Transverse colon (tissue), 4 donors: ENCODE data around the gene SLC35F3. TPM values are rescaled to one million over a fixed set of nuclear protein-coding genes. Genes with fewer than 3 reads are reported as not detected.

ENCODE experiments used
- DNase-seq: peaks from one replicate; pipeline ENCODE4 v3.0.0-alpha.2; 2019
- H3K27ac ChIP-seq, 4 donors: fragments of 200-600 bp; sonication (generic); 2 replicates each; pipeline ENCODE4 v1.5.1; 2016 to 2018; ENCODE audit warnings: inconsistent platforms in 4 of 4
- H3K27me3 ChIP-seq: fragments of 200-600 bp; sonication (generic); 2 replicates; pipeline ENCODE4 v1.5.1; 2017; ENCODE audit warnings: inconsistent platforms
- H3K36me3 ChIP-seq, 4 donors: fragments of 200-600 bp; sonication (generic); 2 replicates each; pipeline ENCODE4 v1.5.1; 2017 to 2019; ENCODE audit warnings: inconsistent platforms in 4 of 4
- H3K4me1 ChIP-seq, 4 donors: fragments of 200-600 bp; sonication (generic); 2 replicates each; pipeline ENCODE4 v1.5.1; 2017 to 2020; ENCODE audit warnings: inconsistent platforms in 4 of 4
- H3K4me3 ChIP-seq, 4 donors: fragments of 200-600 bp; sonication (generic); 1 replicate in 1 of 4; 2 replicates in 3 of 4; pipeline versions ENCODE4 v1.5.1 to v1.6.1; 2017 to 2019; ENCODE audit warnings: inconsistent platforms in 4 of 4
- H3K9me3 ChIP-seq, 2 donors: fragments of 200-600 bp; sonication (generic); 2 replicates each; pipeline ENCODE4 v1.5.1; 2017 to 2019; ENCODE audit warnings: inconsistent platforms in 2 of 2
- CTCF ChIP-seq, 5 experiments: fragments of 200-600 bp in 3 of 5; fragments of 450-650 bp in 2 of 5; sonication (generic) in 3 of 5; IDR thresholded peaks; 1 replicate in 2 of 5; 2 replicates in 3 of 5; pipeline ENCODE4 v1.5.1; 2016 to 2017; ENCODE audit warnings: antibody characterized with exemption in 5 of 5, inconsistent platforms in 3 of 5, mild to moderate bottlenecking in 2 of 5, moderate library complexity in 1 of 5
- EP300 ChIP-seq: sonication (generic); formaldehyde crosslinking; IDR thresholded peaks from one replicate; pipeline ENCODE4 v1.6.1; 2017; ENCODE audit warnings: antibody characterized with exemption, low read depth
- POLR2A ChIP-seq: fragments of 450-650 bp; IDR thresholded peaks from one replicate; pipeline ENCODE4 v1.6.1; 2016; ENCODE audit warnings: antibody characterized with exemption, mild to moderate bottlenecking, moderate library complexity
- POLR2AphosphoS5 ChIP-seq, 3 donors: sonication (generic); formaldehyde crosslinking; IDR thresholded peaks; one replicate each; pipeline ENCODE4 v1.6.1; 2016; ENCODE audit warnings: antibody characterized with exemption in 3 of 3
- WGBS, 2 donors: methylation state at CpG; one replicate each; pipeline ENCODE4 v1.1.5; 2018; ENCODE audit warnings: low coverage in 1 of 2; 5-methylcytosine and 5-hydroxymethylcytosine counted together
- in situ Hi-C, 4 donors: fragments of 200-750 bp; cut with MboI; loops; one replicate each; pipeline versions ENCODE4 v1.15.0 to v1.15.1; 2017; ENCODE audit warnings: low sequenced_read_pairs in 3 of 4, low pct_ligation_motif_present in 1 of 4, low pct_unique_long_range_greater_than_20kb in 1 of 4
- intact Hi-C: fragments of 100-400 bp; cut with DNase I; formaldehyde crosslinking; loops from one replicate; pipeline ENCODE4 v1.15.1; 2023; ENCODE audit warnings: low total_unique reads
- total RNA-seq, 4 donors: library from RNA; depleted of rRNA; stranded (reverse); fragments of >200 nt; gene quantifications; one replicate each; pipeline ENCODE4 v1.1.0, GENCODE V29; 2016

Gene SLC35F3
- total RNA-seq, 4 donors from 2014 or later, result not detected

GRCh38 chr1:234103198-234103597 is 198.7 kb downstream of the SLC35F3 start:
- WGBS, 2 donors, result 83 to 89% methylated on average over 1 to 3 of the region's 3 CpGs
- Histone ChIP-seq H3K4me3 (no peak overlapping the region), H3K4me1 (no peaks in the 10 kb centered on the region), H3K36me3 (no peaks in the 10 kb centered on the region), H3K27ac (no peak overlapping the region), H3K27me3 (peaks cover 4% of the 10 kb centered on the region), H3K9me3 (no peaks in the 10 kb centered on the region)
- intact Hi-C loops (no loop called here), in situ Hi-C loops (loop anchor here in 1 of 4 donors (25.0 kb wide), 1 partner anchor 209 kb away; no protein-coding TSS in a partner anchor)
- DNase-seq, result no peak
- no peak for TF ChIP-seq EP300
- TF ChIP-seq POLR2AphosphoS5 (IDR thresholded peaks at IDR 0.05), result no peak
- no peak for TF ChIP-seq CTCF (IDR thresholded peaks at IDR 0.05)
- TF ChIP-seq POLR2A, result no peak

- H3K4me1 ChIP-seq, result no peaks in the 10 kb centered on the region
Observed at GRCh38 chr1:234106032-234106431, 201.6 kb downstream of the SLC35F3 start.

GRCh38 chr1:234107416-234108021 is 203.0 kb downstream of the SLC35F3 start:
- H3K4me3 ChIP-seq, result no peak overlapping the region
- WGBS, 2 donors, result 82 to 87% methylated on average over 3 of the region's 3 CpGs
- H3K36me3 ChIP-seq, result no peaks in the 10 kb centered on the region
- intact Hi-C loops, result no loop called here
- H3K9me3 ChIP-seq, result no peaks in the 10 kb centered on the region
- no peaks in the 10 kb centered on the region for H3K27me3 ChIP-seq
- no peaks in the 10 kb centered on the region for H3K4me1 ChIP-seq
- in situ Hi-C loops, result loop anchor here in 1 of 4 donors (25.0 kb wide), 1 partner anchor 205 kb away; no protein-coding TSS in a partner anchor
- no peak for DNase-seq
- H3K27ac ChIP-seq, result no peak overlapping the region
- no peak for TF ChIP-seq POLR2AphosphoS5 (IDR thresholded peaks at IDR 0.05)
- no peak for TF ChIP-seq EP300
- no peak for TF ChIP-seq CTCF (IDR thresholded peaks at IDR 0.05)
- no peak for TF ChIP-seq POLR2A

More at GRCh38 chr1:234106032-234106431, 201.6 kb downstream of the SLC35F3 start:
- intact Hi-C loops, result no loop called here
- Histone ChIP-seq H3K27ac (no peak overlapping the region), H3K4me3 (no peak overlapping the region), H3K9me3 (no peaks in the 10 kb centered on the region), H3K27me3 (no peaks in the 10 kb centered on the region), H3K36me3 (no peaks in the 10 kb centered on the region)
- in situ Hi-C loops, result loop anchor here in 1 of 4 donors (25.0 kb wide), 1 partner anchor 206 kb away; no protein-coding TSS in a partner anchor
- WGBS, 2 donors, result 26 to 48% methylated on average over 2 of the region's 2 CpGs
- TF ChIP-seq EP300 (no peak), POLR2AphosphoS5 (IDR thresholded peaks at IDR 0.05) (no peak), CTCF (IDR thresholded peaks at IDR 0.05) (no peak), POLR2A (no peak)
- DNase-seq, result no peak

GRCh38 chr1:234108921-234109320 is 204.4 kb downstream of the SLC35F3 start:
- no peak for DNase-seq
- Histone ChIP-seq H3K9me3 (no peaks in the 10 kb centered on the region), H3K27me3 (no peaks in the 10 kb centered on the region), H3K4me1 (no peaks in the 10 kb centered on the region), H3K4me3 (no peak overlapping the region), H3K27ac (no peak overlapping the region), H3K36me3 (no peaks in the 10 kb centered on the region)
- WGBS, 2 donors, result 60 to 74% methylated on average over 2 to 3 of the region's 3 CpGs
- intact Hi-C loops (no loop called here), in situ Hi-C loops (loop anchor here in 1 of 4 donors (25.0 kb wide), 1 partner anchor 203 kb away; no protein-coding TSS in a partner anchor)
- no peak for TF ChIP-seq CTCF (IDR thresholded peaks at IDR 0.05)
- TF ChIP-seq POLR2AphosphoS5 (IDR thresholded peaks at IDR 0.05), result no peak
- no peak for TF ChIP-seq EP300
- no peak for TF ChIP-seq POLR2A
